ENCODE results near the gene KCNH1. TPM values are rescaled to one million over a fixed set of nuclear protein-coding genes. Genes with fewer than 3 reads are reported as not detected.

Gene KCNH1
- total and polyA plus RNA-seq, 2 experiments from 2014 or later = 0.28 TPM; not detected in 1

GRCh38 chr1:211127166-211127565, 6.8 kb downstream of the KCNH1 start:
- Mint-ChIP-seq H3K27ac (no peak overlapping the region), H3K9me3 (no peaks in the 10 kb centered on the region), H3K4me3 (no peak overlapping the region), H3K4me1 (no peaks in the 10 kb centered on the region), H3K27me3 (ENCODE audit: insufficient read depth, low read depth, poor library complexity) (peaks cover 3% of the 10 kb centered on the region), H3K36me3 (ENCODE audit: low read depth) (no peaks in the 10 kb centered on the region)
- ATAC-seq (no peak), DNase-seq (ENCODE audit: low spot score) (no peak)
- no peak overlapping the region for H3K4me2 ChIP-seq
- no peak overlapping the region for H2AFZ ChIP-seq
- H3K79me2 ChIP-seq (replicated peaks; ENCODE audit: insufficient read depth) = no peaks in the 10 kb centered on the region
- no peak for TF ChIP-seq CREB1 (CRISPR knock-in tag; IDR thresholded peaks at IDR 0.05; ENCODE audit: low read depth)
- no peak overlapping the region for H3K27ac ChIP-seq (ENCODE audit: low read depth)
- H3K27me3 ChIP-seq (ENCODE audit: insufficient read depth) = peaks cover 15% of the 10 kb centered on the region
- H3K4me3 ChIP-seq = no peak overlapping the region
- H3K36me3 ChIP-seq (ENCODE audit: insufficient read depth) = no peaks in the 10 kb centered on the region
- no peaks in the 10 kb centered on the region for H3K9me2 ChIP-seq (ENCODE audit: insufficient read depth)
- H3F3A ChIP-seq (replicated peaks; ENCODE audit: low read depth) = no peaks in the 10 kb centered on the region
- no peaks in the 10 kb centered on the region for H4K20me1 ChIP-seq (replicated peaks; ENCODE audit: insufficient read depth)
- H3K4me1 ChIP-seq (ENCODE audit: insufficient read depth) = no peaks in the 10 kb centered on the region

- Mint-ChIP-seq H3K4me3 (no peak overlapping the region), H3K4me1 (no peaks in the 10 kb centered on the region), H3K9me3 (no peaks in the 10 kb centered on the region), H3K27ac (no peak overlapping the region), H3K36me3 (ENCODE audit: low read depth) (no peaks in the 10 kb centered on the region), H3K27me3 (ENCODE audit: insufficient read depth, low read depth, poor library complexity) (peaks cover 3% of the 10 kb centered on the region)
- Histone ChIP-seq H3K4me3 (no peak overlapping the region), H3K79me2 (replicated peaks; ENCODE audit: insufficient read depth) (no peaks in the 10 kb centered on the region), H3F3A (replicated peaks; ENCODE audit: low read depth) (no peaks in the 10 kb centered on the region), H4K20me1 (replicated peaks; ENCODE audit: insufficient read depth) (no peaks in the 10 kb centered on the region), H3K36me3 (ENCODE audit: insufficient read depth) (no peaks in the 10 kb centered on the region), H3K4me2 (no peak overlapping the region), H3K9me2 (ENCODE audit: insufficient read depth) (no peaks in the 10 kb centered on the region), H3K27ac (ENCODE audit: low read depth) (no peak overlapping the region), H3K4me1 (ENCODE audit: insufficient read depth) (no peaks in the 10 kb centered on the region), H2AFZ (no peak overlapping the region), H3K27me3 (ENCODE audit: insufficient read depth) (peaks cover 10% of the 10 kb centered on the region)
- DNase-seq (ENCODE audit: low spot score) (no peak), ATAC-seq (no peak)
- TF ChIP-seq CTCF (conservative IDR thresholded peaks at IDR 0.05; ENCODE audit: low read depth in 2 of 2) = no peak
- TF ChIP-seq EZH2phosphoT487 (IDR thresholded peaks at IDR 0.05; ENCODE audit: unreplicated experiment) = no peak
Measured at GRCh38 chr1:211126622-211127021, 7.3 kb downstream of the KCNH1 start.

GRCh38 chr1:211118407-211119102, 15.4 kb downstream of the KCNH1 start:
- Histone ChIP-seq H4K20me1 (replicated peaks; ENCODE audit: insufficient read depth) (no peaks in the 10 kb centered on the region), H3K4me3 (no peak overlapping the region), H3F3A (replicated peaks; ENCODE audit: low read depth) (no peaks in the 10 kb centered on the region), H3K27me3 (ENCODE audit: insufficient read depth) (no peaks in the 10 kb centered on the region), H2AFZ (0 out of 2 replicates have a peak overlapping the region, but pooled peaks have one; percentile 28), H3K27ac (ENCODE audit: low read depth) (no peak overlapping the region), H3K4me2 (no peak overlapping the region), H3K79me2 (replicated peaks; ENCODE audit: insufficient read depth) (no peaks in the 10 kb centered on the region), H3K4me1 (ENCODE audit: insufficient read depth) (0 out of 2 replicates have a peak, but pooled peaks cover 5% of the 10 kb centered on the region), H3K36me3 (ENCODE audit: insufficient read depth) (no peaks in the 10 kb centered on the region), H3K9me2 (ENCODE audit: insufficient read depth) (no peaks in the 10 kb centered on the region)
- Mint-ChIP-seq H3K9me3 (0 out of 3 replicates have a peak, but pooled peaks cover 4% of the 10 kb centered on the region), H3K27me3 (ENCODE audit: insufficient read depth, low read depth, poor library complexity) (no peaks in the 10 kb centered on the region), H3K27ac (no peak overlapping the region), H3K4me3 (no peak overlapping the region), H3K4me1 (no peaks in the 10 kb centered on the region; the same call in 2 of the 3 replicates), H3K36me3 (ENCODE audit: low read depth) (no peaks in the 10 kb centered on the region)
- DNase-seq (ENCODE audit: low spot score) (no peak), ATAC-seq (no peak)
- TF ChIP-seq ETS1 (IDR thresholded peaks at IDR 0.05) (no peak), CTCF (conservative IDR thresholded peaks at IDR 0.05; ENCODE audit: low read depth in 2 of 2) (no peak), REST (IDR thresholded peaks at IDR 0.05; ENCODE audit: unreplicated experiment) (no peak), NANOG (IDR thresholded peaks at IDR 0.05; ENCODE audit: borderline replicate concordance) (no peak), ZNF114 (CRISPR knock-in tag; IDR thresholded peaks at IDR 0.05) (no peak), EZH2 (IDR thresholded peaks at IDR 0.05; ENCODE audit: low read depth, unreplicated experiment) (no peak), POLR2AphosphoS5 (IDR thresholded peaks at IDR 0.05; ENCODE audit: low read depth) (no peak), JUNB (IDR thresholded peaks at IDR 0.05; ENCODE audit: unreplicated experiment) (no peak), CREB1 (CRISPR knock-in tag; IDR thresholded peaks at IDR 0.05; ENCODE audit: low read depth) (no peak), EZH2phosphoT487 (IDR thresholded peaks at IDR 0.05; ENCODE audit: unreplicated experiment) (no peak)

Measured in GM23338 (cell line).